Caco-2 (cell line): ENCODE measurements around the gene NAGA. TPM values are rescaled to one million over a fixed set of nuclear protein-coding genes. Genes with fewer than 3 reads are reported as not detected.
"Not testable (repeated sequence)": the region's sequence is repeated elsewhere in the genome, so short reads cannot be mapped to it uniquely, and the experiment has no call there.

ENCODE experiments used
- Bru-seq: library from RNA; stranded (reverse); fragments of 400-500 nt; gene quantifications from one replicate; lab custom pipeline; 2021; lab: Mats Ljungman, UMichigan
- BruChase-seq, 2 experiments: library from RNA; stranded (reverse); fragments of 400-500 nt; gene quantifications; one replicate each; lab custom pipeline; 2021; lab: Mats Ljungman, UMichigan
- BruUV-seq: library from RNA; stranded (reverse); fragments of 400-500 nt; replicated peaks from 2 replicates; lab custom pipeline; 2021; lab: Mats Ljungman, UMichigan
- CTCF ChIA-PET: fragments of 300-600 bp; sonication (Branson Sonifier 250); formaldehyde crosslinking; loops from one replicate; lab custom pipeline; 2022; ENCODE audit warnings: antibody characterized with exemption; lab: Charles Lee
- POLR2A ChIA-PET: fragments of 300-600 bp; sonication (Branson Sonifier 250); formaldehyde crosslinking; loops from one replicate; lab custom pipeline; 2022; ENCODE audit warnings: antibody characterized with exemption; lab: Charles Lee
- DNase-seq, 2 experiments: peaks; one replicate each; pipeline versions ENCODE4 v3.0.0 to v3.0.0-alpha.2; 2020 to 2022
- H3K27me3 ChIP-seq: replicated peaks from 2 replicates; pipeline ENCODE4 v1.6.0; 2011; ENCODE audit warnings: low read length; ENCODE audit not compliant: control insufficient read depth, insufficient read depth
- H3K36me3 ChIP-seq: 2 replicates; pipeline ENCODE4 v1.5.1; 2011; ENCODE audit warnings: low read length; ENCODE audit not compliant: control insufficient read depth, insufficient read depth
- H3K4me1 ChIP-seq: fragments of 250-450 bp; sonication (Bioruptor Pico); 2 replicates; pipeline ENCODE4 v1.5.1; 2020; ENCODE audit warnings: mild to moderate bottlenecking
- H3K4me3 ChIP-seq: 2 replicates; pipeline ENCODE4 v1.5.1; 2011; ENCODE audit warnings: low read depth, mild to moderate bottlenecking, control low read depth, low read length
- H3K9me3 ChIP-seq: fragments of 250-450 bp; sonication (Bioruptor Pico); 2 replicates; pipeline ENCODE4 v1.5.1; 2020; ENCODE audit warnings: mild to moderate bottlenecking, moderate library complexity
- H3K27ac Mint-ChIP-seq: one replicate; pipeline ENCODE4 v1.8.0; 2022; ENCODE audit warnings: mixed read lengths; ENCODE audit not compliant: unreplicated experiment
- H3K27me3 Mint-ChIP-seq: one replicate; pipeline ENCODE4 v1.8.0; 2022; ENCODE audit warnings: mixed read lengths; ENCODE audit not compliant: insufficient read depth, unreplicated experiment
- H3K36me3 Mint-ChIP-seq: one replicate; pipeline ENCODE4 v1.8.0; 2022; ENCODE audit warnings: mild to moderate bottlenecking, mixed read lengths; ENCODE audit not compliant: insufficient read depth, unreplicated experiment
- H3K4me1 Mint-ChIP-seq: one replicate; pipeline ENCODE4 v1.8.0; 2022; ENCODE audit warnings: low read depth, mixed read lengths; ENCODE audit not compliant: unreplicated experiment
- H3K4me3 Mint-ChIP-seq: one replicate; pipeline ENCODE4 v1.8.0; 2022; ENCODE audit warnings: mild to moderate bottlenecking, moderate library complexity, mixed read lengths; ENCODE audit not compliant: unreplicated experiment
- H3K9me3 Mint-ChIP-seq: one replicate; pipeline ENCODE4 v1.8.0; 2022; ENCODE audit warnings: mixed read lengths; ENCODE audit not compliant: unreplicated experiment
- intact Hi-C: fragments of 100-400 bp; cut with micrococcal nuclease; formaldehyde crosslinking; loops from one replicate; pipeline ENCODE4 v1.10.0; 2022; ENCODE audit not compliant: unreplicated experiment
- long read RNA-seq: library from polyadenylated mRNA; stranded (forward); transcript quantifications from one replicate; pipeline ENCODE4 v2.0.0, GENCODE V29; 2022
- total RNA-seq: library from RNA; stranded (reverse); gene quantifications from 2 replicates; pipeline ENCODE4 v1.2.3, GENCODE V29; 2022
- TF ChIP-seq, protein P1 (sequence below), 2 experiments: fragments of 200-600 bp in 1 of 2; IDR thresholded peaks; 1 replicate in 1 of 2; 2 replicates in 1 of 2; pipeline versions ENCODE4 v1.5.1 to v1.8.0; 2011 to 2022; ENCODE audit warnings: antibody characterized with exemption in 1 of 2, control low read depth in 1 of 2, inconsistent platforms in 1 of 2, low read depth in 1 of 2, low read length in 1 of 2, mild to moderate bottlenecking in 1 of 2, moderate library complexity in 1 of 2; ENCODE audit not compliant: insufficient read depth in 1 of 2, severe bottlenecking in 1 of 2, unreplicated experiment in 1 of 2

Gene NAGA
- 27.8 and 28.3 TPM in 2 replicates for total RNA-seq
- Bru-seq, nascent RNA, result percentile 55 among the genes with signal in this experiment
- percentile 62 among the genes with signal in this experiment for BruChase-seq, experiment 1, labeled RNA remaining after a 2-hour chase
- percentile 77 among the genes with signal in this experiment for BruChase-seq, experiment 2, labeled RNA remaining after a 6-hour chase
- long read RNA-seq, transcript NAGA-202 (10 exons, 1,869 nt), result minor isoform, 21 of 104 reads
- long read RNA-seq, transcript NAGA-201 (9 exons, 3,694 nt), result major isoform, 24 of 104 reads
- long read RNA-seq, transcript NAGA-203 (10 exons, 1,856 nt), result minor isoform, 19 of 104 reads
- long read RNA-seq, partial matches to known transcripts, result 28 of 104 reads
- long read RNA-seq, other reads (novel, unspliced or antisense), result 12 of 104 reads

DNA sequence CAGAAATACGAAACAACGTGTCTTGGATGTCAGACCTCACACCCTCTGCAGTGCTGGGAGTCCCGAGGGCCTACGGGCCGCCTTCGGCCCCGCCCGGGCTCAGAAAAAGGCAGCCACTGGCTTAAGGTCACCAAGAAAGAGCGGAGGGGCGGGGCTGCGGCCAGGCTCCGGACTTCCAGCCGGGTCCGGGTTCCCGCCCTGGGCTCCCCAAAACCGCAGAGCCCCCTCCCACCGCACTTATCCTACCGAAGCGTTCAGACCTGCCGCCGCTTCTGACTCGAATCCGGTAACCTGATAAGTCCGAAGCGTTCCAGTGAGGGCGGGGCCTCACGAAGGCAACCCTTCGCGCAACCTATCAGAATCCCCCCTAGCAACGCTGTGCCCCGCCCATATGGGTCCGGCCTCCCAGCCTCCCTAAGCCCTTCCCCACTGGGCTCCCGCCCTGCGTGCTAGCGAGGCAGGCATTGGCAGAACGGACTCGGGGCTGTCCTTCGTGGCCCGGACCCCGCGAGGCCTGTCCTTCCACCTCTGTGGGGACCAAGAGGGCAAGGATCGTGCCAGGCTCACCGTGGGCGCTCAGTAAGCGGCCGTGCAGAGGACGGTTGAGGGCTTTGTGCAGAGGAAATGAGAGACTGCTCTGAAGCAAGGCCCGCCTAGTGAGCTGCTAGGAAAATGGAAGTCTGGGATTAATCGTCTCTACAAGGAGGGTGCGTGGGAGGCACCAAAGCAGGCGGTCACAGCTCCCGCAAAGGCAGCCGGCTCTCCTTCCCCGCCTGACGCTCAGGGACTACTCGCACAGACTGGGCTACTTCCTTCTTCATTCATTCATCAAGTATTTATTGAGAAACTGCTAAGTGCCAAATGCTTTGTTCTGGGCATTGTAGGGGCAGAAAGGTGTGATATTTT, at the start of gene NAGA:
NAGA (minus strand) TSS at position 296 of the 906 bp plus-strand sequence. CDS start 515 bp downstream, outside the sequence.
- Histone ChIP-seq H3K9me3 (no peaks in the 10 kb centered on the region), H3K36me3 (no peaks in the 10 kb centered on the region; the same call in 1 of the 2 replicates), H3K4me3 (peak within 1 kb of the TSS; percentile 70), H3K27me3 (no peaks in the 10 kb centered on the region), H3K4me1 (peaks cover 26% of the 10 kb centered on the region)
- ChIA-PET CTCF (interaction anchor here (0.8 to 1.5 kb wide), 3 partner anchors 20 to 145 kb away, joined by 3 to 4 read pairs (median 4); partner anchors contain the start of genes CENPM and NDUFA6), POLR2A (interaction anchor here (0.5 to 0.9 kb wide), 6 partner anchors 9 to 124 kb away, joined by 3 to 10 read pairs (median 4); partner anchors contain the start of genes CENPM and WBP2NL)
- TF ChIP-seq, protein P1, sequence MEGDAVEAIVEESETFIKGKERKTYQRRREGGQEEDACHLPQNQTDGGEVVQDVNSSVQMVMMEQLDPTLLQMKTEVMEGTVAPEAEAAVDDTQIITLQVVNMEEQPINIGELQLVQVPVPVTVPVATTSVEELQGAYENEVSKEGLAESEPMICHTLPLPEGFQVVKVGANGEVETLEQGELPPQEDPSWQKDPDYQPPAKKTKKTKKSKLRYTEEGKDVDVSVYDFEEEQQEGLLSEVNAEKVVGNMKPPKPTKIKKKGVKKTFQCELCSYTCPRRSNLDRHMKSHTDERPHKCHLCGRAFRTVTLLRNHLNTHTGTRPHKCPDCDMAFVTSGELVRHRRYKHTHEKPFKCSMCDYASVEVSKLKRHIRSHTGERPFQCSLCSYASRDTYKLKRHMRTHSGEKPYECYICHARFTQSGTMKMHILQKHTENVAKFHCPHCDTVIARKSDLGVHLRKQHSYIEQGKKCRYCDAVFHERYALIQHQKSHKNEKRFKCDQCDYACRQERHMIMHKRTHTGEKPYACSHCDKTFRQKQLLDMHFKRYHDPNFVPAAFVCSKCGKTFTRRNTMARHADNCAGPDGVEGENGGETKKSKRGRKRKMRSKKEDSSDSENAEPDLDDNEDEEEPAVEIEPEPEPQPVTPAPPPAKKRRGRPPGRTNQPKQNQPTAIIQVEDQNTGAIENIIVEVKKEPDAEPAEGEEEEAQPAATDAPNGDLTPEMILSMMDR (IDR thresholded peaks at IDR 0.05; ENCODE audit: insufficient read depth in 1 of 2, low read depth in 1 of 2, low read length in 1 of 2, severe bottlenecking in 1 of 2, unreplicated experiment in 1 of 2), result no peak
- TSS peak; percentile 35 for BruUV-seq
- H3K4me3 Mint-ChIP-seq, result peak within 1 kb of the TSS; percentile 92
- peak within 1 kb of the TSS; percentile 89 for H3K27ac Mint-ChIP-seq
- peaks cover 10% of the 10 kb centered on the region for H3K36me3 Mint-ChIP-seq
- no peaks in the 10 kb centered on the region for H3K27me3 Mint-ChIP-seq
- peaks cover 5% of the 10 kb centered on the region for H3K4me1 Mint-ChIP-seq
- H3K9me3 Mint-ChIP-seq, result no peaks in the 10 kb centered on the region
- intact Hi-C loops, result loop anchor here (1.0 to 10.0 kb wide), 6 partner anchors 9 to 544 kb away; partner anchors contain the start of genes CENPM, PMM1, POLDIP3 and SEPTIN3
- peak; percentile 94 to 96 for DNase-seq

DNA sequence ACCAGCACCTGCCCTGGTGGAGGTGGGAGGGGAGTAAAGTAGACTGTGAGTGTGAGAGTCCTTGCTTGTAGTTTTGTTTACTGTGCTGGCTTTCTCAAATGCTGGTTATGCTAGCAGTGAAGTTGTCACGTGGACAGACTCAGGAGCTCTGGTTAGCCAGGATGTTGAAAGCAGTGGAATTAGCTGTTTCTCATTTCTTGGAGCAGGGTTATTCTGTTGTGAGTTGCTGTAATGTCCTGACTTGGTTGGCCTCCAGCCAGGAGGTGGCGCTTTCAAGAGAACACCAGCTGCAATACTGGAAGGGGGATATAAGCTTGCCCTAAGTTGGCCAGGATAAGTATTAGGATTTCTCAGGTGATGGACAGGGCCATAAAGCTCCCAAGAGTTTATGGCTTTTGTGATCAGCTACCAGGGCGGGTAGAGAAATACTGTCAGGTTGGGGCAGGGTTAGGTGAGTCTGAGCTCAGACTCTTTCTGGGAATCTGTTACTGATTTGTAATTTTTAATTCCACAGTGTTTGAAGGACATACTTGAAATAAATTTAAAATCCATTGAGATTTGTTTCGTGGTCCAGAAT, 46.3 kb upstream of the NAGA start:
- TF ChIP-seq, protein P1 (IDR thresholded peaks at IDR 0.05; ENCODE audit: insufficient read depth in 1 of 2, low read depth in 1 of 2, low read length in 1 of 2, severe bottlenecking in 1 of 2, unreplicated experiment in 1 of 2), result peak in 1 of 2 experiments; percentile 21
- H3K27me3 ChIP-seq, result no peaks in the 10 kb centered on the region
- DNase-seq, result no peak
- no peaks in the 10 kb centered on the region for H3K36me3 ChIP-seq
- Mint-ChIP-seq H3K27me3 (no peaks in the 10 kb centered on the region), H3K4me1 (no peaks in the 10 kb centered on the region), H3K9me3 (no peaks in the 10 kb centered on the region), H3K27ac (no peak overlapping the region), H3K36me3 (peaks cover 5% of the 10 kb centered on the region), H3K4me3 (no peak overlapping the region)
- ChIA-PET POLR2A (no interaction called here), CTCF (interaction anchor here (0.6 to 1.8 kb wide), 4 partner anchors 26 to 359 kb away, joined by 3 to 7 read pairs (median 4); partner anchors contain the start of gene NDUFA6)
- intact Hi-C loops, result loop anchor here (1.0 to 10.0 kb wide), 2 partner anchors 62 to 151 kb away; no protein-coding TSS in a partner anchor
- no peak overlapping the region for H3K4me3 ChIP-seq
- H3K4me1 ChIP-seq, result no peaks in the 10 kb centered on the region
- peaks cover 16% of the 10 kb centered on the region for H3K9me3 ChIP-seq
- BruUV-seq, result no TSS peak

DNA sequence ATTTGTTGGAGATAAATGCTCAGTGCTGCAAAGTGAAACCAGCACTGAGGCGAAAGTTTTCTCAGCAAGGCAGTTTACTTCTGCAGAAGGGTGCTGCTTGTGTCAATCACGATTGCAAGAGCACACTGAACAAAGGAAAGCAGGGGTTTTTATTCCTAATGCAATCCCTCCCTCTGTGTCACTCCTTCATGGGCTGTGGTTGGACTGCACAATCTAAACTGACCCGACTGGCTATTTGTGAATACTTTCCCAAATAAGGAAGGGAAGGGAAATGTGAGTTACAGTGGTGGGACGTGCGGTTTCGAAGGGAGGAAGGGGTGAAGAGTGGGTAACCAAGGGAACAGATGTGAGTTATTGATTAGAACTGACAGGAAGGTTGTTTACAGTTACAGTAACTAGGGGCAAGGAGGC, 44.8 kb upstream of the NAGA start:
- intact Hi-C loops, result loop anchor here (10.0 kb wide), 1 partner anchor 61 kb away; no protein-coding TSS in a partner anchor
- BruUV-seq, H3K4me1 ChIP-seq, H3K9me3 Mint-ChIP-seq, DNase-seq, H3K36me3 ChIP-seq, H3K27me3 ChIP-seq, H3K4me3 Mint-ChIP-seq, H3K4me1 Mint-ChIP-seq, H3K36me3 Mint-ChIP-seq, H3K27me3 Mint-ChIP-seq, POLR2A ChIA-PET, H3K27ac Mint-ChIP-seq, H3K4me3 ChIP-seq: not testable (repeated sequence)
- CTCF ChIA-PET, result interaction anchor here (0.7 kb wide), 1 partner anchor 174 kb away, joined by 3 read pairs; no protein-coding TSS in a partner anchor
- peaks cover 16% of the 10 kb centered on the region for H3K9me3 ChIP-seq
